Thoracic aorta (tissue), 2 donors: ENCODE data around the gene PLSCR5. TPM values are rescaled to one million over a fixed set of nuclear protein-coding genes. Genes with fewer than 3 reads are reported as not detected.

Source experiments
- ATAC-seq: fragments of 150-250 bp; one replicate; pipeline ENCODE4 v1.8.0; 2017; ENCODE audit warnings: low read depth; ENCODE audit not compliant: insufficient number of reproducible peaks, low FRiP score
- DNase-seq: peaks from one replicate; pipeline ENCODE4 v3.0.0-alpha.2; 2020; ENCODE audit warnings: low spot score
- H3K27ac ChIP-seq, 2 donors: fragments of 200-600 bp; sonication (generic); 1 replicate in 1 of 2; 2 replicates in 1 of 2; pipeline ENCODE4 v1.5.1; 2016; ENCODE audit warnings: mild to moderate bottlenecking in 2 of 2, moderate library complexity in 2 of 2
- H3K27me3 ChIP-seq: fragments of 200-600 bp; sonication (generic); replicated peaks from 2 replicates; pipeline ENCODE4 v1.6.0; 2016; ENCODE audit warnings: mild to moderate bottlenecking; ENCODE audit not compliant: insufficient read depth
- H3K36me3 ChIP-seq: fragments of 200-600 bp; sonication (generic); one replicate; pipeline ENCODE4 v1.5.1; 2016
- H3K4me1 ChIP-seq, 2 donors: fragments of 200-600 bp; sonication (generic); 1 replicate in 1 of 2; 2 replicates in 1 of 2; pipeline versions ENCODE4 v1.5.1 to v1.6.0; 2016; ENCODE audit warnings: low read depth in 2 of 2, mild to moderate bottlenecking in 1 of 2; ENCODE audit not compliant: control insufficient read depth in 1 of 2
- H3K4me3 ChIP-seq: fragments of 200-600 bp; sonication (generic); 2 replicates; pipeline ENCODE4 v1.5.1; 2016; ENCODE audit warnings: mild to moderate bottlenecking
- H3K9me3 ChIP-seq: fragments of 200-600 bp; sonication (generic); 2 replicates; pipeline ENCODE4 v1.5.1; 2016
- total RNA-seq, 2 donors: library from RNA; depleted of rRNA; stranded (reverse); fragments of >200 nt; gene quantifications; one replicate each; pipeline versions ENCODE4 v1.1.0 to v1.2.3, GENCODE V29; 2016
- TF ChIP-seq, protein P1 (sequence below): fragments of 200-600 bp; sonication (generic); IDR thresholded peaks from one replicate; pipeline ENCODE4 v1.5.1; 2019; ENCODE audit warnings: antibody characterized with exemption

Gene PLSCR5
- total RNA-seq, 2 donors from 2014 or later, result not detected

- TF ChIP-seq, protein P1, sequence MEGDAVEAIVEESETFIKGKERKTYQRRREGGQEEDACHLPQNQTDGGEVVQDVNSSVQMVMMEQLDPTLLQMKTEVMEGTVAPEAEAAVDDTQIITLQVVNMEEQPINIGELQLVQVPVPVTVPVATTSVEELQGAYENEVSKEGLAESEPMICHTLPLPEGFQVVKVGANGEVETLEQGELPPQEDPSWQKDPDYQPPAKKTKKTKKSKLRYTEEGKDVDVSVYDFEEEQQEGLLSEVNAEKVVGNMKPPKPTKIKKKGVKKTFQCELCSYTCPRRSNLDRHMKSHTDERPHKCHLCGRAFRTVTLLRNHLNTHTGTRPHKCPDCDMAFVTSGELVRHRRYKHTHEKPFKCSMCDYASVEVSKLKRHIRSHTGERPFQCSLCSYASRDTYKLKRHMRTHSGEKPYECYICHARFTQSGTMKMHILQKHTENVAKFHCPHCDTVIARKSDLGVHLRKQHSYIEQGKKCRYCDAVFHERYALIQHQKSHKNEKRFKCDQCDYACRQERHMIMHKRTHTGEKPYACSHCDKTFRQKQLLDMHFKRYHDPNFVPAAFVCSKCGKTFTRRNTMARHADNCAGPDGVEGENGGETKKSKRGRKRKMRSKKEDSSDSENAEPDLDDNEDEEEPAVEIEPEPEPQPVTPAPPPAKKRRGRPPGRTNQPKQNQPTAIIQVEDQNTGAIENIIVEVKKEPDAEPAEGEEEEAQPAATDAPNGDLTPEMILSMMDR, result no peak
- DNase-seq (no peak), ATAC-seq (no peak)
- H3K27ac ChIP-seq, result peak overlapping the region in 1 of 2 donors; percentile 20
- H3K4me1 ChIP-seq, result peaks cover 41 to 49% of the 10 kb centered on the region in 2 donors
- no peak overlapping the region for H3K4me3 ChIP-seq
- peaks cover under 1% of the 10 kb centered on the region for H3K36me3 ChIP-seq
- no peaks in the 10 kb centered on the region for H3K27me3 ChIP-seq
- H3K9me3 ChIP-seq, result no peaks in the 10 kb centered on the region
These were observed 67.5 kb downstream of the PLSCR5 start for GRCh38 chr3:146537603-146538002.

DNA sequence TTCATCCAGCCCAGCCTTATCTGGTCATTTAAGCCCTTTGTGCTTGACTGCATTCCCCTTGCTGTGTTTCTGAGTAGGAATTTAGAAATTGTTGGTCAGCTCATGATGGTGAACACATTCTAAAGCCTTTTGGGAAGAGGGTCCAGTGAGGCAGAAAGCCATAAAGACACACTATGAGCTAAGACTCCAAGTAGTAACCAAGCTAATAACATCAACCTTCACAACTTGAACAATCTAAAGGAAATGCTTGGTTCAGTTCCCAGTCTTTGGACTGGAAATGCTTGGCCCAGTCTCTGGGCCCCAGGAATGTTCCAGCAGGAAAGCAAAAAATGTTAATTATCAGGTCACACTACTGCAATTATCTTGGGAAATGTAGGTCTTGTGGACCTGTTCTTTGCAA is 68.5 kb downstream of the PLSCR5 start:
- peak; percentile 51 for ATAC-seq
- peaks cover 32 to 42% of the 10 kb centered on the region in 2 donors for H3K4me1 ChIP-seq

More for the DNA sequence above, 68.5 kb downstream of the PLSCR5 start:
- H3K27me3 ChIP-seq, result no peaks in the 10 kb centered on the region
- DNase-seq, result no peak
- TF ChIP-seq, protein P1, result no peak
- peaks cover 9% of the 10 kb centered on the region for H3K36me3 ChIP-seq
- peak overlapping the region in 1 of 2 donors; percentile 20 for H3K27ac ChIP-seq
- no peaks in the 10 kb centered on the region for H3K9me3 ChIP-seq
- no peak overlapping the region for H3K4me3 ChIP-seq

Other genes with a start within 250 kb of the PLSCR5 start
- 1 to 10 TPM in 1 of 2 donors, not detected in 1; 2.9 TPM for gene PLSCR2, start 135.8 kb downstream of the PLSCR5 start, total RNA-seq
- gene PLSCR1, start 60.7 kb downstream of the PLSCR5 start, total RNA-seq, result 100 to 1,000 TPM; 116 to 565 TPM